Mesenchymal stem cell (in vitro differentiated cells and primary cell): ENCODE measurements around the gene SERPINC1.
"Not testable (repeated sequence)": the region's sequence is repeated elsewhere in the genome, so short reads cannot be mapped to it uniquely, and the experiment has no call there.

ENCODE experiments used
- DNase-seq: peaks from one replicate; pipeline ENCODE4 v3.0.0-alpha.2; 2013
- H2AFZ ChIP-seq: one replicate; pipeline ENCODE4 v1.6.1; 2013; ENCODE audit warnings: low read depth, mild to moderate bottlenecking, control low read depth, inconsistent platforms, low read length, moderate library complexity
- H2AK5ac ChIP-seq: 2 replicates; pipeline ENCODE4 v1.6.1; 2013; ENCODE audit warnings: low read length, moderate library complexity, mild to moderate bottlenecking, inconsistent platforms; ENCODE audit not compliant: severe bottlenecking
- H2BK120ac ChIP-seq: one replicate; pipeline ENCODE4 v1.6.1; 2013; ENCODE audit warnings: low read depth, mild to moderate bottlenecking, inconsistent platforms, low read length, moderate library complexity
- H2BK12ac ChIP-seq, 2 experiments: one replicate each; pipeline ENCODE4 v1.6.1; 2013; ENCODE audit warnings: inconsistent platforms in 2 of 2, low read length in 2 of 2, mild to moderate bottlenecking in 2 of 2, moderate library complexity in 2 of 2, control low read depth in 1 of 2
- H2BK15ac ChIP-seq: one replicate; pipeline ENCODE4 v1.6.1; 2013; ENCODE audit warnings: mild to moderate bottlenecking, low read depth, inconsistent platforms; ENCODE audit not compliant: poor library complexity, severe bottlenecking
- H2BK5ac ChIP-seq: 2 replicates; pipeline ENCODE4 v1.6.1; 2013; ENCODE audit warnings: low read depth, mild to moderate bottlenecking, low read length, control low read depth, inconsistent platforms; ENCODE audit not compliant: poor library complexity, severe bottlenecking
- H3K14ac ChIP-seq, 2 experiments: one replicate each; pipeline ENCODE4 v1.6.1; 2013; ENCODE audit warnings: inconsistent platforms in 2 of 2, low read length in 2 of 2, control low read depth in 1 of 2, mild to moderate bottlenecking in 1 of 2, moderate library complexity in 1 of 2
- H3K18ac ChIP-seq, 2 experiments: one replicate each; pipeline ENCODE4 v1.6.1; 2013; ENCODE audit warnings: inconsistent platforms in 2 of 2, low read length in 2 of 2, control low read depth in 1 of 2, low read depth in 1 of 2, mild to moderate bottlenecking in 1 of 2
- H3K23ac ChIP-seq, 2 experiments: one replicate each; pipeline ENCODE4 v1.6.1; 2013; ENCODE audit warnings: inconsistent platforms in 2 of 2, low read length in 2 of 2, mild to moderate bottlenecking in 2 of 2, moderate library complexity in 2 of 2, control low read depth in 1 of 2
- H3K27ac ChIP-seq: 2 replicates; pipeline ENCODE4 v1.5.1; 2013; ENCODE audit warnings: mild to moderate bottlenecking, moderate library complexity, low read length, control low read depth, inconsistent platforms; ENCODE audit not compliant: poor library complexity, severe bottlenecking
- H3K27me3 ChIP-seq, 2 experiments: 2 replicates each; pipeline versions ENCODE4 v1.6.1 to v1.7.0; 2013; ENCODE audit warnings: low read length in 2 of 2, mild to moderate bottlenecking in 2 of 2, moderate library complexity in 2 of 2, control low read depth in 1 of 2, inconsistent platforms in 1 of 2; ENCODE audit not compliant: control insufficient read depth in 1 of 2, insufficient read depth in 1 of 2
- H3K36me3 ChIP-seq, 2 experiments: 2 replicates each; pipeline versions ENCODE4 v1.6.1 to v1.7.0; 2013; ENCODE audit warnings: low read length in 2 of 2, control low read depth in 1 of 2, inconsistent platforms in 1 of 2, low read depth in 1 of 2, mild to moderate bottlenecking in 1 of 2; ENCODE audit not compliant: insufficient read depth in 2 of 2, control insufficient read depth in 1 of 2
- H3K4ac ChIP-seq, 2 experiments: one replicate each; pipeline ENCODE4 v1.6.1; 2013; ENCODE audit warnings: inconsistent platforms in 2 of 2, low read length in 2 of 2, mild to moderate bottlenecking in 2 of 2, moderate library complexity in 2 of 2, control low read depth in 1 of 2, low read depth in 1 of 2
- H3K4me1 ChIP-seq: 2 replicates; pipeline ENCODE4 v1.6.1; 2013; ENCODE audit warnings: low read depth, low read length, control low read depth; ENCODE audit not compliant: control insufficient read depth, insufficient read depth
- H3K4me2 ChIP-seq: 2 replicates; pipeline ENCODE4 v1.6.1; 2013; ENCODE audit warnings: low read length, mild to moderate bottlenecking, inconsistent platforms; ENCODE audit not compliant: poor library complexity, severe bottlenecking
- H3K4me3 ChIP-seq, 2 experiments: 2 replicates each; pipeline versions ENCODE4 v1.5.1 to v1.7.0; 2013; ENCODE audit warnings: low read length in 2 of 2, mild to moderate bottlenecking in 2 of 2, control low read depth in 1 of 2, low read depth in 1 of 2; ENCODE audit not compliant: insufficient read depth in 1 of 2
- H3K79me1 ChIP-seq: replicated peaks from 2 replicates; pipeline ENCODE4 v1.6.1; 2013; ENCODE audit warnings: mild to moderate bottlenecking, control low read depth, low read length, inconsistent platforms; ENCODE audit not compliant: poor library complexity, severe bottlenecking
- H3K9ac ChIP-seq: 2 replicates; pipeline ENCODE4 v1.7.0; 2013; ENCODE audit warnings: mild to moderate bottlenecking, low read length, moderate library complexity
- H3K9me3 ChIP-seq: 2 replicates; pipeline ENCODE4 v1.7.0; 2013; ENCODE audit warnings: mild to moderate bottlenecking, low read length; ENCODE audit not compliant: control insufficient read depth
- H4K8ac ChIP-seq: one replicate; pipeline ENCODE4 v1.6.1; 2013; ENCODE audit warnings: inconsistent platforms, mild to moderate bottlenecking, low read length, moderate library complexity
- H4K91ac ChIP-seq: one replicate; pipeline ENCODE4 v1.6.1; 2013; ENCODE audit warnings: mild to moderate bottlenecking, low read length, inconsistent platforms
- WGBS: methylation state at CpG from one replicate; pipeline ENCODE4 v1.1.7; 2013; ENCODE audit warnings: mixed read lengths; 5-methylcytosine and 5-hydroxymethylcytosine counted together

The SERPINC1 gene

GRCh38 chr1:173887627-173888026 is 29.5 kb downstream of the SERPINC1 start:
- WGBS: 100% methylated on average over 2 of the region's 2 CpGs
- no peak overlapping the region for H2BK15ac ChIP-seq
- H3K27ac ChIP-seq: no peak overlapping the region
- no peaks in the 10 kb centered on the region for H3K27me3 ChIP-seq
- H2BK5ac ChIP-seq: no peak overlapping the region
- H3K4me2 ChIP-seq: no peak overlapping the region
- no peak overlapping the region for H3K14ac ChIP-seq
- no peak overlapping the region for H2BK12ac ChIP-seq
- no peak overlapping the region for H3K18ac ChIP-seq
- no peak overlapping the region for H3K9ac ChIP-seq
- no peak overlapping the region for H3K23ac ChIP-seq
- no peaks in the 10 kb centered on the region for H3K4me1 ChIP-seq
- H3K4ac ChIP-seq: no peak overlapping the region
- H4K91ac ChIP-seq: no peak overlapping the region
- H2AK5ac ChIP-seq: no peak overlapping the region
- no peak overlapping the region for H2AFZ ChIP-seq
- no peak overlapping the region for H4K8ac ChIP-seq
- H3K9me3 ChIP-seq: no peaks in the 10 kb centered on the region
- H3K36me3 ChIP-seq: peaks cover 11 to 50% of the 10 kb centered on the region in 2 experiments
- no peak overlapping the region for H3K4me3 ChIP-seq
- no peak for DNase-seq
- peaks cover 18% of the 10 kb centered on the region for H3K79me1 ChIP-seq
- H2BK120ac ChIP-seq: no peak overlapping the region

GRCh38 chr1:173886746-173887611 is 30.1 kb downstream of the SERPINC1 start:
- no peak overlapping the region for H2BK120ac ChIP-seq
- DNase-seq: no peak
- peaks cover 18% of the 10 kb centered on the region for H3K79me1 ChIP-seq
- no peak overlapping the region for H3K4ac ChIP-seq
- 79% methylated on average over 2 of the region's 4 CpGs for WGBS
- no peak overlapping the region for H2BK5ac ChIP-seq
- H3K4me2 ChIP-seq: no peak overlapping the region
- H3K9me3 ChIP-seq: no peaks in the 10 kb centered on the region
- H2AK5ac ChIP-seq: no peak overlapping the region
- H2BK15ac ChIP-seq: no peak overlapping the region
- H3K14ac ChIP-seq: no peak overlapping the region
- no peak overlapping the region for H3K18ac ChIP-seq
- H2AFZ ChIP-seq: no peak overlapping the region
- peaks cover 11 to 50% of the 10 kb centered on the region in 2 experiments for H3K36me3 ChIP-seq
- no peaks in the 10 kb centered on the region for H3K4me1 ChIP-seq
- no peaks in the 10 kb centered on the region for H3K27me3 ChIP-seq
- H3K4me3 ChIP-seq: no peak overlapping the region
- H4K91ac ChIP-seq: no peak overlapping the region
- H3K23ac ChIP-seq: no peak overlapping the region
- H4K8ac ChIP-seq: no peak overlapping the region
- no peak overlapping the region for H3K27ac ChIP-seq
- H3K9ac ChIP-seq: no peak overlapping the region
- H2BK12ac ChIP-seq: no peak overlapping the region

- H3K4ac ChIP-seq: no peak overlapping the region
- H3K4me1 ChIP-seq: no peaks in the 10 kb centered on the region
- WGBS: 98% methylated on average over 5 of the region's 5 CpGs
- H2AFZ ChIP-seq: no peak overlapping the region
- H3K14ac ChIP-seq: no peak overlapping the region
- H2BK12ac ChIP-seq: no peak overlapping the region
- no peak overlapping the region for H3K4me3 ChIP-seq
- H3K4me2 ChIP-seq: no peak overlapping the region
- no peak overlapping the region for H4K8ac ChIP-seq
- no peak overlapping the region for H3K23ac ChIP-seq
- no peak overlapping the region for H3K18ac ChIP-seq
- H3K9ac ChIP-seq: no peak overlapping the region
- no peak overlapping the region for H2AK5ac ChIP-seq
- no peak overlapping the region for H3K27ac ChIP-seq
- H2BK120ac ChIP-seq: no peak overlapping the region
- peaks cover 16% of the 10 kb centered on the region for H3K79me1 ChIP-seq
- H2BK5ac ChIP-seq: no peak overlapping the region
- H2BK15ac ChIP-seq: no peak overlapping the region
- H4K91ac ChIP-seq: no peak overlapping the region
- DNase-seq: no peak
- no peaks in the 10 kb centered on the region for H3K9me3 ChIP-seq
- H3K27me3 ChIP-seq: no peaks in the 10 kb centered on the region
- H3K36me3 ChIP-seq: peaks cover 11 to 49% of the 10 kb centered on the region in 2 experiments
Observed at GRCh38 chr1:173884701-173885100, 32.4 kb downstream of the SERPINC1 start.

DNA sequence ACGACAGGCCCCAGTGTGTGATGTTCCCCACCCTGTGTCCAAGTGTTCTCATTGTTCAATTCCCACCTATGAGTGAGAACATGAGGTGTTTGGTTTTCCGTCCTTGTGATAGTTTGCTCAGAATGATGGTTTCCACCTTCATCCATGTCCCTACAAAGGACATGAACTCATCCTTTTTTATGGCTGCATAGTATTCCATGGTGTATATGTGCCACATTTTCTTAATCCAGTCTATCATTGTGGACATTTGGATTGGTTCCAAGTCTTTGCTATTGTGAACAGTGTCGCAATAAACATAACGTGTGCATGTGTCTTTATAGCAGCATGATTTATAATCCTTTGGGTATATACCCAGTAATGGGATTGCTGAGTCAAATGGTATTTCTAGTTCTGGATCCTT is 36.0 kb downstream of the SERPINC1 start:
- H2BK120ac ChIP-seq, H2AK5ac ChIP-seq, H3K4me3 ChIP-seq, H2BK15ac ChIP-seq, DNase-seq, H3K4ac ChIP-seq, H3K4me1 ChIP-seq, H3K23ac ChIP-seq, H2BK12ac ChIP-seq, H4K91ac ChIP-seq, H3K27me3 ChIP-seq, H3K9ac ChIP-seq, H3K14ac ChIP-seq, H3K18ac ChIP-seq, H4K8ac ChIP-seq, H2AFZ ChIP-seq, H3K4me2 ChIP-seq, H2BK5ac ChIP-seq, H3K9me3 ChIP-seq, H3K27ac ChIP-seq: not testable (repeated sequence)
- WGBS: 71% methylated on average over 2 of the region's 4 CpGs
- peaks cover 12% of the 10 kb centered on the region for H3K79me1 ChIP-seq
- peaks cover 14 to 46% of the 10 kb centered on the region in 2 experiments for H3K36me3 ChIP-seq
